RCC 7860 (cell line): ENCODE results near the gene C2orf15.
"Not testable (repeated sequence)": the region's sequence is repeated elsewhere in the genome, so short reads cannot be mapped to it uniquely, and the experiment has no call there.

Source experiments
- DNase-seq: peaks from one replicate; pipeline ENCODE4 v3.0.0-alpha.2; 2015; ENCODE audit warnings: low spot score
- FAIRE-seq: peaks from 2 replicates; lab custom pipeline; 2012; peaks lifted over from hg19 to GRCh38; lab: Jason Lieb, UNC

The C2orf15 gene

GRCh38 chr2:99141110-99142108 is at the start of gene C2orf15:
C2orf15 (plus strand) TSS chr2:99141707; CDS start chr2:99150559, 8,852 bp downstream.
- FAIRE-seq (no peak), DNase-seq (peak; percentile 77)

DNA sequence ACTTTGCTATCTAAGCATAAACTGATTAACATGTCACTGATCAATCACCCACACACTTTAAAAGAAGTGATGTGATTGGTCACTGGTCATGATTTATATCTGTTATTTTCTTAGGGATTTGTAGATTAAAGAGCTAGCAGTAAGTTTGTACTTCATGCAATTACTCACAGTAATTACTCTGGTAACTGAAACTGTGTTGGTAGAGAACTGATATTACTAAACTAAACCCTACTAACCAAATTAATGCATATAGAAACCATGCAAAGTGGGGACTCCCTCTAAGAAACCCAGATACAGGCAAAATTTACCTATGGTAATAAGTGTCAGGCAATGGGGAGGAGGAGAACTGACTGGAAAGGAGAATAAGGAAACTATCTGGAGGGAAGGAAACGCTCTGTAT is 44.8 kb upstream of the C2orf15 start:
- no peak for DNase-seq
- no peak for FAIRE-seq

- FAIRE-seq (no peak), DNase-seq (no peak)
Observed at GRCh38 chr2:99101697-99102096, 39.8 kb upstream of the C2orf15 start.

DNA sequence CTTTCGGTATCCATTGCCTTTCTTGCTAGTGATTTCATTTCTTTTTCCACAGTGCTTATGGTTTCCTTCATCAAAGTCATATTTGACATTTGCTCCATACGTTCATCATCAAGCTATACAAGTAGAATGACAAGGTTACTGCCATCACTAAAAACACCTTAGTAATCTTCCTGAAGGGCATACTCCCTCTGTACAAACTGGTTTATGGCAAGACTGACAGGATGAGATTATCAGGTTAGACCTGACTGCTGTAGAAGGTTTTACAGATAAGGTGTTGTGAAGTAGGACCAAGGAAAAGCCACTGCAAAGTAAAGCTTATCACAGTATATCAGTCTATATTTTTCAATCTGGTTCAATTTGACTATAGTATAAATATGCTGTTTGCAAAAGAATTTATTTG is 37.5 kb upstream of the C2orf15 start:
- FAIRE-seq: no peak
- DNase-seq: no peak

DNA sequence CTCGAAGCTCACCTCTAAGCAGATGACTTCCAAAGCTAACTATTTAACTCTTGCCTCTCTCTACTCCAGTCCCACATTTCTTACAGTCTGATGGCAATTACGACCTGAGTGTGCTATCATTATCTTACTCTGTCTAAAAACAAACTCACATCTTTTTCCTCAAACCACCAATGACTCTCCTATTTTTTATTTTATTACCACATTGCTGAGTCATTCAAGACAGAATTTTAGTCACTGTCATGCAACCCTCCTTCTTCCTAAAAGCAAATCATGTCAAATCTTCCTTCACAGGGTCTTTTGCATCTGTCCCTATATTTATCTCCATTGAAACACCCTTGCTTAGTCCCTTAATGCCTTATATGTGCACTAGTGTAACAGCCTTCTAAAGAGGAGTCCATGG is 34.6 kb upstream of the C2orf15 start:
- DNase-seq (no peak), FAIRE-seq (no peak)

- no peak for FAIRE-seq
Observed at GRCh38 chr2:99111236-99111635, 30.3 kb upstream of the C2orf15 start.

DNA sequence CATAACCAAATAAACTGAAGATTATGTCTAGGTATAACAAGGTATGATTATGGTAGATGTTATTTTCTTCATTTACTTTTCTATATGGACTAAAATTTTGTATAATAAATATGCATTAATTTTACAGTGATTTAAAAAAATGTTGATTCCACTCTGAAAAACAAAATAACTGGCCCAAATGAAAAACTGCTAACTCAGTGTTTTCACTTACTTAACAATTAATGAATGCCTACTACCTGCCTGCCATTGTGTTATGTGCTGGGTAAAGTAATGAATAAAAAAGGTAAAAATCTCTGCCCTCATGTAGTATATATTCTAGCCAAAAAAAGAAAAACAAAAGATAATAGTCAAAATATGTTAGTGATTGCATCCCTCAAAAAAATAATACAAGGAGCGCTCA is 29.6 kb upstream of the C2orf15 start:
- DNase-seq (no peak), FAIRE-seq (no peak)

More at GRCh38 chr2:99111236-99111635, 30.3 kb upstream of the C2orf15 start:
- no peak for DNase-seq

- no peak for FAIRE-seq
- no peak for DNase-seq
Observed at GRCh38 chr2:99112617-99113016, 28.9 kb upstream of the C2orf15 start.

DNA sequence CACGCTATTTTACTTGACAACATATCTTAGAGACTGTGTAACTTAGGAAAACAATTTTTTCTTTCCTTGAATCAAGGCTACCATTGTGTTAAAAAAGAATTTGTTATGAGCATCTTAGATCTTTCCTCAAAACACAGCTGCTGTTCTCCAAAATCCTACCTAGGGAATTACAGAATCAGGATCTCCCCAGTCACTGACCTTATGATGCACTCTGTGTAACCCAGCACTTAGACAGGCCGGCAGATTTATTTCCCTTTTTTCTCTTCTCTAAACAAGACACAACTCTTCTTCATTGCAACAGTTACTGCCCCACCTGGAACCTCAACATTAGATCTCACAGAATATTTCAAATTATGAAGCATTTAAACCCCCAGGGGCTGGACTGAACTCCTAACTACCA is 13.5 kb upstream of the C2orf15 start:
- no peak for DNase-seq
- no peak for FAIRE-seq

GRCh38 chr2:99135044-99135556 is 6.4 kb upstream of the C2orf15 start:
- not testable (repeated sequence) for DNase-seq, FAIRE-seq

DNA sequence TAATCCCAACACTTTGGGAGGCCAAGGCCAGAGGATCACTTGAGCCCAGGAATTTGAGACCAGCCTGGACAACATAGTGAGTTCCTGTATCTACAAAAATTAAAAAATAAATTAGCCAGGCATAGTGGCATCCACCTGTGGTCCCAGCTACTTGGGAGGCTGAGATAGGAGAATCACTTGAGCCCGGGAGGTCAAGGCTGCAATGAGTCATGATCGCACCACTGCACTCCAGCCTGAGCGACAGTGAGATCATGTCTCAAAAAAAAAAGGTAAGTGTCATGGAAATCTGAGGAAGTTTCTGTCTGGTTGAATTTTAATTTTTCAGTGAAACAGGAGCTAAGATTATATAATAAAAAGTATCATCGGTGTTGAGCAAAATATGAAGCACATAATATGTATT is 2.5 kb upstream of the C2orf15 start:
- FAIRE-seq (peak; percentile 82), DNase-seq (peak; percentile 37)

DNA sequence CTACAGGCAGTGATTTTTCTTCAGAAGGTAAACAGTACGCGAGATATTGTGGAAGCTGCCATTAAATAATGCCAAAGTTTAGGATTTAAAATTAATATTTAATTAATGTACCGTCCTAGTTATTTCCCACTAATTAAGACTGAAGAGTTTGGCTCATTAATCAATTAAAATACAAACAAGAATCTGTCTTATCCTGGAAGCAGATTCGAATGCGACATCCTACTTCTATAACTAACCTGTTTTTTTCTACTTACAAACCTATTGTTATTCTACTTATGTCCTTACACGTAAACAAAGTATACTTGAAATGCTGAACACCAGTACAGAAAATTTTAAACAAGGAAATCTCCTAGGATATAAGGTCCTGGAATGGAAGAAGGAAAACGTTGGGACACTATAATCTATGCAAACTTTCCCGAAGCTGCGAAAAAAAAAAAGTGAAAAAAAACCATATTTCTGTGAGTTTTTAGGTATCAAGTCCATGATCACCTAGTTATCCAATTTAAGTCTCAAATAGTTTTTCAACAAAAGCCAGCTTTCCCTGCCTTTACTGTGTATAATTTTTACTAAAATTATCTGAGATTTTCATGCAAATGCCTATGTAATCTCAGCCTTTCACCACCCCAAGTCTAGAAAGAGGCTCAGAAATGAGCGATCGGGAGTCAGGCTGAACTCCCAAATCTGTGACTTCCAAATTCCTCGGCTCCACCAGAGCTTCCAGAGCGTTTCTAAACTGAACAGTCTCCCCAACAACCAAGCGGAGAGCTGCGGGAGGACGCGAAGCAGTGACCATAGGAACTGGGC is 1.2 kb upstream of the C2orf15 start:
- no peak for FAIRE-seq
- DNase-seq: no peak

DNA sequence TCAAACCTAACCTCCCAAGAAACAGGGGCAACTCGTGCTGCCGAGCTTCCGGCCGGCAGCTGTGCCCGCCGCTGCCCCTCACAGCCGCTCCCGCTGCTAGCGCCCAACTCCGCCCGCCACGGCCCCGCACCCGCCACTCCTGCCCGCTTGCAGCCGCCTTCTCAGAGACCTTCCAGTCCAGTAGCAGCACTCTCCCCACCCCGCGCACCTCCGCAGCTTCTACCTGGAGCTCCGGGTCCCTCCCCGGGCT is 722 bp upstream of the C2orf15 start:
- DNase-seq (peak; percentile 54), FAIRE-seq (no peak)

DNA sequence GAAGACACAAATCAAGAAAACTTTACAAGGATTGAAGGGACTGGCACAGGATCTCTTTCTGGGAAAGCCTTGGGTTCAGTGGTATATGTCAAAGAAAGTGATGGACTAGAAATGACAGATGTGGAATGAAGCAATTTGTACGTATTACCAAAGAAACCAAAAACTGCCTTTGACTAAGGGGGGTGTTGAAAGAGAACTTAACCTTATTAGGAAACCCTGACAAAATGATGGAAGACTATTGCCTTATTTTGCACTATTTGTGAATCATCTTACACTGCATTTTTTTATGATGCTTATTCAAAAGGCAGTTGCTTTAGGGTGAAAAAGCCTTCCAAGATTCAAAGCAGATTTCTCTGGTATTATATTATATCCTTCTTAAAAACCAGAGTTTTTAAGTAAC is 9.2 kb downstream of the C2orf15 start:
- DNase-seq: no peak
- no peak for FAIRE-seq

- DNase-seq: no peak
- no peak for FAIRE-seq
Observed at GRCh38 chr2:99152199-99152895, 10.8 kb downstream of the C2orf15 start.

DNA sequence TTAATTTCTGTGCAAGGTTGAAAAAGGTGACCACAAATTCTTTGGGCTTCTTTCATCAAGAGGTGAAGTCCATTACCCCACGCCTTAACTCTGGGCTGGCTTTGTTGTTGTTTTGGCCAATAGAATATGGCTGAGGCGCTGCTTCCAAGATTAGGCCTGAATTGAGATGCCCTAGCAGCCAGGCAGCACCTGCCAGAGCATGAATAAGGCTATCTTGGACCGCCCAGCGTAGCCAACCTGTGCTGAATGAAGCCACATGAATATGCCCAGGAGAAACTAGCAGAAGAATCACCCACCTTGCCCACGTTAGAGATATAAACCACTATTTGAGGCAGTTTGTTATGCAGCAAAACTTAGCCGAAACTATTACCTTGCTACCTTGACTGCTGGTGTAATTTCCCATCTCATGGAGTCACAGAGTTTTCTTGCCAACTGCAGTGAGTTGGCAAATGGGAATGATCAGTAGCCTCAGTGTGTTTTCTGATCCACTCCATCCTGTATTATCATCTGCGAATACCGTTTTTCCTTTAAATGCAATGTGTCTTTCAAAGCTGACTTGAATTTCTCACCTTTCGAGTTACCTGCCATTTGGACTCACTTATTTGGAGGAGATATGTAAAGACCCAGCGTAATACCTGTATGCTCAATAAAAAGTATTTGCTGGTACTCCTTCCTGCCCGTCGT is 12.6 kb downstream of the C2orf15 start:
- FAIRE-seq (no peak), DNase-seq (no peak)

DNA sequence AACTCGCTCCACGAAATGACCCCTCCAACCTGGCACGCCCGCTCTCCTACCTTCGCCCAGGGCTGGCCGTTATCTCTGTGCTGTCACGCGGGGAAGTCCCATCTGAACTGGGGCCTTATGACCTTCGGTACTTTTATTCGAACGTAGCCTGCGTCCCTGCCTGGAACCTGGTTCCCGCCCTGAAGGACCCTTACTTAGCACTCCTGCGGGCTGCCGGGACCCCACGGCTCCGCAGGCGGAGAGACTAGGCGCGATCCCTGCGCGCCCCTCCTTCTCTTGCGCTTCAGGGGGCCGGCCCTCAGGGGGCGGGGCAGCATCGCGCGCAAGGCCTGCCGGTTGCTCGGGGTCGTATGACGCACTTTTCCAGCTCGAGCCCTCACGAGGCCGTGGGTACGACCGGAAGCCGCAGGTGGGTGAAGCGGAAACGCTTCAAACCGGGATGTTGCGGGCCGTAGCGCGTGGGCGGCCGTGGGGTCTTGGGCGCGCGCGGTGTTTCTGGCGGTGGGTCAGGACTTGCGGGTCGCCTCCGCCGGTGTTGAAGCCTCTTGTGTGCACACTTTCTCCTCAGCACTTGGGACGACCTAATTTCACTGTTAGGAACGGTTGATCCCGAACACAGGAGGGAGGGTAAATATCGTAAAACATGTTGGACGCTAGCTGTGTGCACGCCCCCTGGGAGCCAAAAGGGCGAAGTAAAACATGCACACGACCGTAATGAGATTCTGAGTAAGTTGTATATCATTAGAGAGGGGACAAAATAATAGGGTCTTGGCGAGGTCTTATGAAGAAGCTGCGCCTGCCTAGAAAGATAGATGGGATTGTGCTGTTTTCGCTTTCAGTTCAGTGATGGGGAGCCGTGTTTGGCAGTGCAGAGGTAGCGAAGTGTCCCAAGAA is 13.4 kb downstream of the C2orf15 start, which contains the start of the genes LIPT1 and TSGA10:
Gene LIPT1 (plus strand): TSS at position 325 of the 894 bp plus-strand sequence. CDS start 6,991 bp downstream, outside the sequence.
Gene TSGA10 (minus strand): TSS at position 300 of the 894 bp plus-strand sequence. CDS start 45,503 bp downstream, outside the sequence.
- DNase-seq: peak; percentile 72
- FAIRE-seq: no peak

GRCh38 chr2:99156891-99157290 is 15.4 kb downstream of the C2orf15 start:
- FAIRE-seq (no peak), DNase-seq (no peak)

DNA sequence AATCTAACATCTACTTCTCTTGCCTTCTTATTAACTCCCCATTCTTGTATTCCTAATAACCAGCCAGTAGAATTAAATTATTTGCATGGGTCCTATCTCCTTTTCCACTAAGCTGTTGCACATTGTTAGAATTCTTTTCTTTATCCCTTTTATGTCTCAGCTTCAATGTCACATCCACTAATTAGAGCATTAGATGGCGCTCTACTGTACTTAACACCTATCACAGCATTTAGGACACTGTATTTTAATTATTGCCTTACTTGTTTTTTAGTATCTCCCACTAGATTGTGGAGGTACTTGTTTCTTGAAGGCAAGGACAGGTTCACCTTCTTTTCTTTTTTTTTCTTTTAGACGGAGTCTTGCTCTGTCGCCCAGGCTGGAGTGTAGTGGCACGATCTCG is 17.1 kb downstream of the C2orf15 start:
- no peak for FAIRE-seq
- DNase-seq: no peak
